Neural progenitor cell (in vitro differentiated cells): ENCODE measurements around the gene MEF2B.

Experiments
- EZH2 ChIP-seq: fragments of 200-600 bp; sonication (generic); IDR thresholded peaks from 2 replicates; pipeline ENCODE4 v1.6.1; 2017; ENCODE audit warnings: antibody characterized with exemption, mild to moderate bottlenecking, moderate library complexity
- EZH2phosphoT487 ChIP-seq: fragments of 200-600 bp; sonication (generic); IDR thresholded peaks from 2 replicates; pipeline ENCODE4 v1.6.1; 2017; ENCODE audit warnings: antibody characterized with exemption
- TF ChIP-seq, protein P1 (sequence below): fragments of 200-600 bp; sonication (generic); IDR thresholded peaks from 2 replicates; pipeline ENCODE4 v1.5.1; 2017; ENCODE audit warnings: antibody characterized with exemption, mild to moderate bottlenecking

- TF ChIP-seq, protein P1, sequence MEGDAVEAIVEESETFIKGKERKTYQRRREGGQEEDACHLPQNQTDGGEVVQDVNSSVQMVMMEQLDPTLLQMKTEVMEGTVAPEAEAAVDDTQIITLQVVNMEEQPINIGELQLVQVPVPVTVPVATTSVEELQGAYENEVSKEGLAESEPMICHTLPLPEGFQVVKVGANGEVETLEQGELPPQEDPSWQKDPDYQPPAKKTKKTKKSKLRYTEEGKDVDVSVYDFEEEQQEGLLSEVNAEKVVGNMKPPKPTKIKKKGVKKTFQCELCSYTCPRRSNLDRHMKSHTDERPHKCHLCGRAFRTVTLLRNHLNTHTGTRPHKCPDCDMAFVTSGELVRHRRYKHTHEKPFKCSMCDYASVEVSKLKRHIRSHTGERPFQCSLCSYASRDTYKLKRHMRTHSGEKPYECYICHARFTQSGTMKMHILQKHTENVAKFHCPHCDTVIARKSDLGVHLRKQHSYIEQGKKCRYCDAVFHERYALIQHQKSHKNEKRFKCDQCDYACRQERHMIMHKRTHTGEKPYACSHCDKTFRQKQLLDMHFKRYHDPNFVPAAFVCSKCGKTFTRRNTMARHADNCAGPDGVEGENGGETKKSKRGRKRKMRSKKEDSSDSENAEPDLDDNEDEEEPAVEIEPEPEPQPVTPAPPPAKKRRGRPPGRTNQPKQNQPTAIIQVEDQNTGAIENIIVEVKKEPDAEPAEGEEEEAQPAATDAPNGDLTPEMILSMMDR = no peak
- no peak for TF ChIP-seq EZH2
- TF ChIP-seq EZH2phosphoT487 = no peak
Observed at GRCh38 chr19:19098084-19098702, 71.9 kb downstream of the MEF2B start.
